Stimulated activated effector memory CD8-positive, alpha-beta T cell treated with anti-CD3 and anti-CD28 coated beads, Interleukin-12 subunit alpha, Interleukin-12 subunit beta, amount 100 ng/mL, for 72 hours (primary cell): ENCODE data around the gene SLC26A4.

Source experiments
- ATAC-seq: fragments of 150-1000 bp; cut with Tn5 transposase; 2 replicates; pipeline ENCODE4 v1.10.0; 2021
- DNase-seq, 2 donors: peaks; one replicate each; pipeline ENCODE4 v3.0.0; 2021 to 2022; ENCODE audit warnings: low spot score in 2 of 2
- H3K27ac Mint-ChIP-seq: one replicate; pipeline ENCODE4 v1.8.0; 2022; ENCODE audit warnings: mild to moderate bottlenecking, mixed read lengths
- H3K36me3 Mint-ChIP-seq: one replicate; pipeline ENCODE4 v1.8.0; 2022; ENCODE audit warnings: mild to moderate bottlenecking, mixed read lengths
- H3K4me1 Mint-ChIP-seq: one replicate; pipeline ENCODE4 v1.8.0; 2022; ENCODE audit warnings: mixed read lengths
- H3K4me3 Mint-ChIP-seq: one replicate; pipeline ENCODE4 v1.8.0; 2022; ENCODE audit warnings: mild to moderate bottlenecking, mixed read lengths
- H3K9me3 Mint-ChIP-seq: one replicate; pipeline ENCODE4 v1.8.0; 2022; ENCODE audit warnings: mixed read lengths

SLC26A4 gene

DNA sequence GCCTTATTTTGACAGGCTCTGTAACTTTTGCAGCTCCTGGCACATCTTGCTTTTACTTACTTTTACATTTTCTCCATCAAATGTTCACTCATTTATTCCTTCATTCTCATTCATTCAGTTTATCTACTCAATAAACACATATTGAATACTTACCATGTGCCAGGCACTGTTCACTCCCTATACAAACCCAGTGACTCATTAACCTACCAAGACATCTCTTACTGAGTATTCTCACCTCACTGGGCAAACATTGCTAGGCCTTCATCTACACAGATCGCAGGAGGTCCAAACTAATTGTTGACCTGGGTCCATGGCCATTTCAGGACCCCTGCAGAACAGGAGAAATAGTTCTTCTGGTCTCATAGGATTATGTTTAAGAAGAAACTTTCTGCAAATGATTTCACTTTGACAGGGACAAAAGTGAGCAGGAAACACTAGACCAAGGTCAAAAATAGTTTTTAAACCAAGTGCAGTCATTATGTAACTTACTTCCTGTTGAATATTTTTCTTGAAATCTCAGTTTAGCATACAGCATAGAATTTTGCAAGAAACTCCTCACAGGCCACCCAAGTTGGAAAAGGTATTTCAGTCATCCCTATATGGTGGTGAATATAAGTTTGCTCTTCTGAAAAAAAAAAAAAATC is 17.6 kb downstream of the SLC26A4 start:
- ATAC-seq (peak; percentile 74), DNase-seq (no peak)
- no peaks in the 10 kb centered on the region for H3K36me3 Mint-ChIP-seq
- no peak overlapping the region for H3K4me3 Mint-ChIP-seq
- H3K9me3 Mint-ChIP-seq, result no peaks in the 10 kb centered on the region
- H3K27ac Mint-ChIP-seq, result no peak overlapping the region
- H3K4me1 Mint-ChIP-seq, result peaks cover 6% of the 10 kb centered on the region

DNA sequence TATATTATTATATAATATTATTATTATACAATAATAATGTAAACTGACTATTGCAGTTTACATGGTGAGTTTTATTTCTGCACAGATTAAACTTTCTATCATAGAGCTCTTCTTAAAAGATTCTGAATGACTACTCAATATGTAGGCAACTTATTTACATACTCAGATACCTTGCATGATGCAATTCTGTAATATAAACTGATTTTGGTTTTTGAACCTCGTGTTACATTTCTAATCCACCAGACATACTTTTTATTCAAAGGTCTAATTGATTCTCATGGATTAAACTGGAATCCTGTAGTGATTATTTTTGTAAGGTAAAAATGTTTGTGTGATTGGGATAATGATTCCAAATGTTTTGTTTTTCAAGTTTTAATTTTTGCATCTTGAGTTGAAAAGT is 19.9 kb downstream of the SLC26A4 start:
- no peak for DNase-seq
- Mint-ChIP-seq H3K4me3 (no peak overlapping the region), H3K36me3 (no peaks in the 10 kb centered on the region), H3K9me3 (no peaks in the 10 kb centered on the region), H3K4me1 (peaks cover 6% of the 10 kb centered on the region), H3K27ac (no peak overlapping the region)
- ATAC-seq, result no peak

DNA sequence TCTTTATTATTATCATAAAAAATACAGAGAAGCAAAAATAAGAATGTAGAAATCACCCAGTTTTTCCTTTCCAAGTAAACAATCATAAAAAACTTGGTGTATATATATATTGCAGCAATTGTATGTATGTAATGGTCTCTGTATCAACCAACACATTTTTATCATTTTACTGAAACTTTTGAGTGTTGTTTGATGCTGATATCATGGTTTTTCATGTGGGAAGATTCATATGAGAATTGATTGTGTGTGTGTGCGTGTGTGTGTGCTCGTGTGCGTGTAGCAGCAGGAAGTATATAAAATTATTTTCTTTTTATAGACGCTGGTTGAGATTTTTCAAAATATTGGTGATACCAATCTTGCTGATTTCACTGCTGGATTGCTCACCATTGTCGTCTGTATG is 22.3 kb downstream of the SLC26A4 start:
- H3K27ac Mint-ChIP-seq, result no peak overlapping the region
- ATAC-seq, result no peak
- no peak for DNase-seq
- no peaks in the 10 kb centered on the region for H3K9me3 Mint-ChIP-seq
- H3K36me3 Mint-ChIP-seq, result no peaks in the 10 kb centered on the region
- H3K4me1 Mint-ChIP-seq, result peaks cover 9% of the 10 kb centered on the region
- no peak overlapping the region for H3K4me3 Mint-ChIP-seq

DNA sequence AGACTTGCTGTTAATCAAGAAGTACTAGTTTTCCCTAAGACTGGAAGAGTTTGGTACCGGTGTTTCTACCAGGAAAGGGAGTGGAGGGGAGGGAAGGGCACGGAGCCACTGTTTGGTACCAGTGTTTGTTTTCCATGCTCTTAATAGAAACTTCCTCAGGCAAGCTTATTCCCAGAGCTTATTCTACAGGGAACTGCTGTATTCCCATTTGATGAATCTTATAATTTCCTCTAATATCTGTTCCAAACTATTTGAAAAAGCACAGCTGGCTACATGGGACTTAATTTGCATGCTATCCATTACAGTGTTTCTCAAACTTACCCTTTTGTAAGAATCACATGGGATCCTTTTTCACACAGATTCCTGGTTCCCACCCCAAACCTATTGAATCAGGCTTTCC is 23.7 kb downstream of the SLC26A4 start:
- Mint-ChIP-seq H3K27ac (no peak overlapping the region), H3K9me3 (no peaks in the 10 kb centered on the region), H3K4me1 (peaks cover 4% of the 10 kb centered on the region), H3K36me3 (no peaks in the 10 kb centered on the region), H3K4me3 (no peak overlapping the region)
- no peak for ATAC-seq
- DNase-seq, result no peak

DNA sequence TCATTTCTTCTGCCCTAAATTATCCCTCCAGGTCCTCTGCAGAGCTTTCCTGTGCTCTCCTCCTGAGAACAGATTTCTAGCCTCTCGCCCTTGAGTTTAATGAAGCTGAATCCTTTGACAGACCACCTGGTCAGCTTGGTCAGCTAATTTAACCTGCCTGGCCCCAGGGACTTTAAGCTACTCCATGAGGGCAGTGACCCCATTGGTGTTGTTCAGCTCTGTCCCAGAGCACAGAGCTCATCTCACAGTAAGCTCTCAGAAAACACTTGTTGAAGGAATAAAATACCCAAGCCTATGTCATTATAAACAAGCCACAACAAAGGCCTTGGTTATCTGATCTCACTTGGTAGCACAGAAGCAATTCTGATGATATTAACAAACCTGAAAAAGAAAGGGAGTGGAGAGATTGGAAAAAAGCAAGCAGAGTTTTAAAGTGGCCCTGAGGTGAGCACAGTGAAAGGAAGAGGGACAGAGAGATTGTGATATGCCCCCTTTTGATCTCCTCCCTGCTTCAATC is 24.4 kb downstream of the SLC26A4 start:
- H3K9me3 Mint-ChIP-seq, result no peaks in the 10 kb centered on the region

DNA sequence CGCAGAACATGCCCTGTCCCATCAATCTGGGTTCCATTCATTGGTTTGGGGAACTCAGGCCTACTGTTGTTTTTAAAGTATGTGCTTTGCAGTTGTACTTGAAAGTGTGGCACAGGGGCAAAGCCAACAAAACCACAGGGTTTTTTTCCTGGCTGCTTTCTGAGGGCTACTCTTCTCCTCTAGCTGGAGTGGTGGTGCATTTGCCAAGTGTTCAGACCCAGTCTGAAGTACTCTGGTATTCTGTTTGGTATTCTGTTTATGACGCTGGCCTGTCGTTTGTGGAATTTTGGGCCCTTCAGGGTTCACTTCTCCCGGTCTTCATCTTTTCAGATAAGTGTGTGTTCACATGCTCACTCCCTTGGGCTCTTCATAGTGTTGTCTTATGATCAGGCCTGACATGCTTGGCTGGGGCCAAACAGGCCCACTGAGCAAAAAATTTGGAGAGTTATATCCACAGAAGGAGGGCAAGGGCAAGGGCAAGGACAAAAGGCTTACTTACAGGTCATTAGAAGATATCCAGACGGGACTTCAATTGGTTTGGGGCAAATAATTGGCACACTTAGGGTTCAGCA is 26.3 kb downstream of the SLC26A4 start:
- ATAC-seq, result no peak
- Mint-ChIP-seq H3K36me3 (no peaks in the 10 kb centered on the region), H3K4me3 (no peak overlapping the region), H3K27ac (no peak overlapping the region), H3K4me1 (peaks cover 4% of the 10 kb centered on the region), H3K9me3 (no peaks in the 10 kb centered on the region)
- no peak for DNase-seq

More for the DNA sequence above, 24.4 kb downstream of the SLC26A4 start:
- H3K4me3 Mint-ChIP-seq, result no peak overlapping the region
- ATAC-seq, result peak; percentile 26
- no peak overlapping the region for H3K27ac Mint-ChIP-seq
- H3K4me1 Mint-ChIP-seq, result peaks cover 4% of the 10 kb centered on the region
- no peaks in the 10 kb centered on the region for H3K36me3 Mint-ChIP-seq
- DNase-seq, result no peak

DNA sequence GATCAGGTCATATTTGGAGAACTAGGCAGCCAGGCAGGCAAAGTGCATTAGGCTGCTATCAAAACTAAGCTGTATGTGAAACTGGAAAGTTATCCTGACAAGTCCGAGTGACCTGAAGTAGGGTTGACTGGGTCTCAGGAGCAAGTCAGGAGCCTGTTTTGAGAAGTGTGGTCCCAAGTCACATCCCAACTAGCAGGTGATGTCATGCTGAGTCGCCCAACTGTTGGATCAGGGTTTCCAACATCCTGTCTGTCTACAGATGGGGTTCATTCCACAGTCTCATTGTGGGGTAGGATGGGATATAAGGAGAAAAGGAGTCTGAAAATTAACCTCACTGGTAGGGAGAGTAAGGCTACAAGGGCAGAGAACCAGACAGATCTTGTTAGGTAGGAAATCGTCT is 27.0 kb downstream of the SLC26A4 start:
- peaks cover 4% of the 10 kb centered on the region for H3K4me1 Mint-ChIP-seq
- H3K4me3 Mint-ChIP-seq, result no peak overlapping the region
- no peak overlapping the region for H3K27ac Mint-ChIP-seq
- no peaks in the 10 kb centered on the region for H3K36me3 Mint-ChIP-seq
- ATAC-seq (no peak), DNase-seq (no peak)
- no peaks in the 10 kb centered on the region for H3K9me3 Mint-ChIP-seq

DNA sequence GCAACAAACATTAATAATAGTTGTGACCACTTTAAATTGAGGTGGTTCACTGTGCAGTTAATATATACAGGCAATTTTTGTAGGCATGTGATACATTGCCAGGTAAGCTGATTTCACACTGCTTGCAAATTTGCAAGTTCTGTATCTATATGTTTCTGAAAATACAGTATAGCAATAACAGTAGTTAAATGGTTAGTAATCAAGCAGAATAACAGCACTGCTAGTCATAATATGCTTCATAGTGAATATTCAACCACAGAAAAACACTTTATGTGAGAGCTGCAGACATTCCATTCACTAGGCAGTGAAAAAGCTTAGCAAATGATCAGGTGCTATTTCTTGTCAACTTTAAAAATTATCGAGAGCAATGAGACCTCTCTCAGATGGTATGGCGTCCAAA is 28.9 kb downstream of the SLC26A4 start:
- Mint-ChIP-seq H3K36me3 (no peaks in the 10 kb centered on the region), H3K9me3 (no peaks in the 10 kb centered on the region), H3K27ac (no peak overlapping the region), H3K4me3 (no peak overlapping the region), H3K4me1 (peaks cover 4% of the 10 kb centered on the region)
- ATAC-seq (peak; percentile 66), DNase-seq (no peak)

DNA sequence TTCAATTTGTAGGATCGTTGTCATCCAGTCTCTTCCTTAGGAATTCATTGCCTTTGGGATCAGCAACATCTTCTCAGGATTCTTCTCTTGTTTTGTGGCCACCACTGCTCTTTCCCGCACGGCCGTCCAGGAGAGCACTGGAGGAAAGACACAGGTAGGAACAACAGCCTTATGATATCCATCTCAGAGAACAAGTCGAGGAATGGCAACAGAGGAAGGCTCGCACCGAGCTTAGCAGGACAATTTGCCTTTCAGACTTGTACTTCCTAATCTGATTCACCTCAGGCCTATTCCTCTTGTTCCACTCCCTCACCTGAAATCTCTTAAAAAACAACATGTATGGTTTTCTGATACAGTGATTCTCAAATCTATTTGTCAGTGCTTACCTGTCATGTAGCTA is 29.5 kb downstream of the SLC26A4 start:
- H3K36me3 Mint-ChIP-seq, result no peaks in the 10 kb centered on the region
- H3K9me3 Mint-ChIP-seq, result no peaks in the 10 kb centered on the region
- no peak for DNase-seq
- H3K27ac Mint-ChIP-seq, result no peak overlapping the region
- no peak overlapping the region for H3K4me3 Mint-ChIP-seq
- H3K4me1 Mint-ChIP-seq, result peaks cover 4% of the 10 kb centered on the region
- no peak for ATAC-seq

DNA sequence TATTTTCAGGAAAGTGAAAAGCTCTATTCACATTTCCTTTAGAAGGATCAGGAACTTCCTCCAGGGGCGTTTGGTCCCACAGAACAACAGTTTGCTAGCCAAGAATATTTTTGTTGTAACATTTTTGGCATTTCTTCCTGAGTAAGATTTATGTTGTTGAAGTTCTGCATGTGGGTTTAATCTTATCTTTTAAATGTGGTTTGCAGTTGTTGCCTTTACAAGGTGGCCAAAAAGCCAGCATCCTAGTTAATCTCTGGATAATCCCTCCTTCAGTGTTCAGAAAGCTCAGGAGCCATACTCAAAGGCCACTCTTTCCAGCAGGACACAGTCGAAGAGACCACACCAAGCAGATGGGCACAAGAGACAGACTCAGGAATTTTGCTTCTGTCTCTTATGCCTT is 30.0 kb downstream of the SLC26A4 start:
- no peaks in the 10 kb centered on the region for H3K9me3 Mint-ChIP-seq
- H3K36me3 Mint-ChIP-seq, result no peaks in the 10 kb centered on the region
- H3K4me1 Mint-ChIP-seq, result peaks cover 4% of the 10 kb centered on the region
- ATAC-seq (no peak), DNase-seq (no peak)
- no peak overlapping the region for H3K27ac Mint-ChIP-seq
- no peak overlapping the region for H3K4me3 Mint-ChIP-seq

DNA sequence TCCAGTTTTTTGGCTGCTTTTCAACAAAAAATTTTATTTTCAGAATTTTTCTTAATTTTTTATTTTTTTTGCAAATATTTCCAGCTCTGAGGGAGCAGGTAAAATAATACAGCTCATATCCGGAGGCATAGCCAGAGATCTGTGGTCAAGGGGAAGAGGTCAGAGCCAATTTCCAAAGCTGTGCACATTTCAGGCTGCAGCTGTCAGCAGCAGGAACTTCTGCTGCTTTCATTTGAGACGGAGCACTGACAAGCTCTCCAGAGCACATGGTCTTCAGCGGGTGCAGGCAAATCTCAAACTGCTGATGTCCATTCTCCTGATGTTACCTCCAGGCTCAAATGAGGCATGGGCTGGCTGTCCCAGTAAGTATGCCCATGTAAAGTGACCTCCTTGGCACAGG is 31.1 kb downstream of the SLC26A4 start:
- no peaks in the 10 kb centered on the region for H3K9me3 Mint-ChIP-seq
- DNase-seq, result no peak
- ATAC-seq, result no peak
- no peaks in the 10 kb centered on the region for H3K36me3 Mint-ChIP-seq
- no peak overlapping the region for H3K4me3 Mint-ChIP-seq
- H3K4me1 Mint-ChIP-seq, result peaks cover 4% of the 10 kb centered on the region
- H3K27ac Mint-ChIP-seq, result no peak overlapping the region

DNA sequence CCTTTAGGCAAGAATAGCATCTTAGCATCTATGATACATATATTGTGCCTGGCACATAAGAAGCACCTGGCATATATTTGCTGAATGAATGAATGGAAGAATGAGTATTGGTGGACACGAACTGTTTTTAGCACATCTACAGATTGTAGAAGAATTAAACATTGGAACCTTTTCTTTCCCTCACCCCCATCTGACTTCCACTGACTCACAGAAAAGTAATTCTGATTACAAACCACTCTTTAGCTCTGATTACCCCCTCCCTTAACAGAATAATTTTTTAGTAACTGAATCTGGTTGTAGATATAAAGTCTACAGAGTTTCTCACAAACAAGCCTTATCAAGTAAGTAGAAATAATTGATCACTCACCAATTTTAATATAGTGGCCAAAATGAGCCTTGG is 31.9 kb downstream of the SLC26A4 start:
- Mint-ChIP-seq H3K4me3 (no peak overlapping the region), H3K27ac (no peak overlapping the region), H3K9me3 (no peaks in the 10 kb centered on the region), H3K4me1 (peaks cover 3% of the 10 kb centered on the region), H3K36me3 (no peaks in the 10 kb centered on the region)
- no peak for ATAC-seq
- DNase-seq, result no peak

DNA sequence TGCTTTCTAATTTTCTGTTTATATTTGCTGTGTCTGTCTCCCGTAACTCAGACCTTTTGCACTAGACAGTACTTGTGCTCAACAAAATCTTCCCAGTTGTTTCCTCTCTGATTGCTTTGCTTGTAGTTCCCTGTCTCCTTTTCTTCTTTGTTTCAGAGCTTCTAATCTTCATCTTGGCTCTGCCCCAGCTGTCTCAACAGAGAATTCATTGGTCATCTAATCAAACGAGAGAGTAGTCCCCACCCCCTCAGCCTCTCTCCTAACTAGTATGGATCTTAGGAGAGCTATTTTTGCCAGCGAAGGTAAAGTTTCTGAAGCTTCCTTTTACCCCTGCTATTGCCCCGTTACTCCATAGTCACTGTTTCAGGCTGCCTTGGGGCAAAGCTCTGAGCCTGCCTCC is 32.8 kb downstream of the SLC26A4 start:
- ATAC-seq, result no peak
- no peak overlapping the region for H3K27ac Mint-ChIP-seq
- H3K36me3 Mint-ChIP-seq, result no peaks in the 10 kb centered on the region
- no peaks in the 10 kb centered on the region for H3K9me3 Mint-ChIP-seq
- no peak for DNase-seq
- no peak overlapping the region for H3K4me3 Mint-ChIP-seq
- no peaks in the 10 kb centered on the region for H3K4me1 Mint-ChIP-seq

DNA sequence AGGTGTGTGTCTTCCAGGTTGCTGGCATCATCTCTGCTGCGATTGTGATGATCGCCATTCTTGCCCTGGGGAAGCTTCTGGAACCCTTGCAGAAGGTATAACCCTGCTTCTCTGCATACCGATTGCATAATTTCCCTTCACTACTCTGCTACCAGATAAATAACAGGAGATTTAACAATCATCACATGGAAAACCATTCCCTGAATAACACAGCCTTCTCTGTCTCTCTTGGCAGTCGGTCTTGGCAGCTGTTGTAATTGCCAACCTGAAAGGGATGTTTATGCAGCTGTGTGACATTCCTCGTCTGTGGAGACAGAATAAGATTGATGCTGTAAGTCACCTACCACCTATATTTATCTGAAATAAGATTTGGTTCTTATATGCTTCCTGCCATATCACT is 33.8 kb downstream of the SLC26A4 start:
- Mint-ChIP-seq H3K9me3 (no peaks in the 10 kb centered on the region), H3K4me3 (no peak overlapping the region)

DNA sequence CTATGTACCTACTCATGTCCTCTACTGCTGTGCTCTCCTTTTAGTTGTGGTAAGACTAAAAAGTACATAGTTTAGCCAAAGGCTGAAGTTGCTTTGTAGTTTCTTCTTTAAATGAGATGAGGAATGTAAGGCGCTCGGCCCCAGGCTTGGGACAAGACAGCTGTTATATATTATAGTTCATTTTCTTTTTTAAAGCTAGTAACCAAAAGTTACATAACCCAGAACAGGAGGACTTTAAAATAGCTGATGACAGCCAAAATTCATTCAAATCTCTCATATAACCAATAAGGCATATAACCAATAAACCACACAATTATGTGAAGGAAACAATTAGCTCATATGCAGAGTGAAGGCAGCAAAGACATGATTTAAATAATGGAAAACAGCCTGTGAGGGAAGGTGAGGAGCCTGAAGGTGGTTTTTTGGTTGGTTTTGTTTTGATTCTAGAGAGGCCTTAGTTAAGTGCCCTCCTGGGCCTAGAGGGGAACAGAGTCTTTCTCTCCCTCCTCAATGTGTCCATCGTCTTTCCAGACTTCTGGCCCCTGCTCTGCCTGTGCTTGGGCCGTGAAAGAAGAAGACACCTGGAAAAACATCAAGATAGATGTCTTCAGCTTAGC is 35.8 kb downstream of the SLC26A4 start:
- no peak for DNase-seq
- Mint-ChIP-seq H3K4me1 (no peaks in the 10 kb centered on the region), H3K36me3 (no peaks in the 10 kb centered on the region), H3K27ac (no peak overlapping the region), H3K4me3 (no peak overlapping the region), H3K9me3 (no peaks in the 10 kb centered on the region)
- ATAC-seq, result no peak

More for the DNA sequence above, 33.8 kb downstream of the SLC26A4 start:
- H3K36me3 Mint-ChIP-seq, result no peaks in the 10 kb centered on the region
- no peaks in the 10 kb centered on the region for H3K4me1 Mint-ChIP-seq
- no peak overlapping the region for H3K27ac Mint-ChIP-seq
- ATAC-seq, result no peak
- no peak for DNase-seq
